GM12878 (cell line): ENCODE data around the gene RPL10. TPM values are rescaled to one million over a fixed set of nuclear protein-coding genes. Genes with fewer than 3 reads are reported as not detected.
A peak's percentile ranks its signal among the peaks of the same experiment; 100 is the strongest.

Source experiments
- ATF7 ChIP-seq: fragments of 450-650 bp; IDR thresholded peaks from 2 replicates; pipeline ENCODE4 v1.6.1; 2016; ENCODE audit warnings: low read depth, mild to moderate bottlenecking
- BHLHE40 ChIP-seq, 2 experiments: fragments of 450-650 bp in 1 of 2; IDR thresholded peaks; 2 replicates each; pipeline ENCODE4 v1.6.1; 2011 to 2017; ENCODE audit warnings: low read depth in 2 of 2, borderline replicate concordance in 1 of 2, improper control_type of control experiment in 1 of 2, low read length in 1 of 2, mild to moderate bottlenecking in 1 of 2
- CHD2 ChIP-seq: IDR thresholded peaks from 2 replicates; pipeline ENCODE4 v1.6.1; 2011; ENCODE audit warnings: low read depth, low read length, improper control_type of control experiment, borderline replicate concordance
- CREB1 ChIP-seq: IDR thresholded peaks from 2 replicates; pipeline ENCODE4 v1.6.1; 2012; ENCODE audit warnings: low read depth, mild to moderate bottlenecking, inconsistent platforms
- ETV6 ChIP-seq, 2 experiments: fragments of 450-650 bp in 1 of 2; IDR thresholded peaks in 1 of 2; conservative IDR thresholded peaks in 1 of 2; 2 replicates each; pipeline ENCODE4 v1.6.1; 2014; ENCODE audit warnings: antibody characterized with exemption in 1 of 2, borderline replicate concordance in 1 of 2, low read depth in 1 of 2, mild to moderate bottlenecking in 1 of 2, moderate library complexity in 1 of 2
- HCFC1 ChIP-seq: fragments of 150-350 bp; IDR thresholded peaks from 2 replicates; pipeline ENCODE4 v1.6.1; 2014; ENCODE audit warnings: low read length
- IKZF2 ChIP-seq, 2 experiments: fragments of 450-650 bp; IDR thresholded peaks; 2 replicates each; pipeline ENCODE4 v1.6.1; 2017; ENCODE audit warnings: mild to moderate bottlenecking in 2 of 2, moderate library complexity in 2 of 2
- MEF2A ChIP-seq: IDR thresholded peaks from 2 replicates; pipeline ENCODE4 v1.6.1; 2011; ENCODE audit warnings: low read depth, mild to moderate bottlenecking, low read length, moderate library complexity; ENCODE audit not compliant: insufficient read depth
- NBN ChIP-seq: fragments of 450-650 bp; IDR thresholded peaks from 2 replicates; pipeline ENCODE4 v1.6.1; 2016
- PAX5 ChIP-seq: IDR thresholded peaks from 2 replicates; pipeline ENCODE4 v1.6.1; 2011; ENCODE audit warnings: low read depth, low read length, borderline replicate concordance
- POLR2A ChIP-seq: IDR thresholded peaks from 2 replicates; pipeline ENCODE4 v1.6.1; 2011; ENCODE audit warnings: low read depth, mild to moderate bottlenecking, low read length
- POLR2AphosphoS2 ChIP-seq: IDR thresholded peaks from 2 replicates; pipeline ENCODE4 v1.6.1; 2011; ENCODE audit warnings: low read depth, mild to moderate bottlenecking, low read length, improper control_type of control experiment, moderate library complexity
- RB1 ChIP-seq: fragments of 450-650 bp; formaldehyde crosslinking; IDR thresholded peaks from 2 replicates; pipeline ENCODE4 v1.6.1; 2017; ENCODE audit warnings: mild to moderate bottlenecking, borderline replicate concordance
- SMARCA5 ChIP-seq: fragments of 450-650 bp; IDR thresholded peaks from 2 replicates; pipeline ENCODE4 v1.6.1; 2017; ENCODE audit warnings: mild to moderate bottlenecking
- STAT1 ChIP-seq: fragments of 450-650 bp; conservative IDR thresholded peaks from 2 replicates; pipeline ENCODE4 v1.6.1; 2014; ENCODE audit warnings: antibody characterized with exemption, mild to moderate bottlenecking
- WRNIP1 ChIP-seq: IDR thresholded peaks from 2 replicates; pipeline ENCODE4 v1.6.1; 2011; ENCODE audit warnings: low read depth, low read length, improper control_type of control experiment, borderline replicate concordance
- YY1 ChIP-seq: IDR thresholded peaks from 2 replicates; pipeline ENCODE4 v1.6.1; 2011; ENCODE audit warnings: low read depth, mild to moderate bottlenecking, low read length
- polyA plus RNA-seq, 11 experiments: library from polyadenylated mRNA; depleted of rRNA in 4 of 11; unstranded in 6 of 11; stranded (reverse) in 5 of 11; fragments of >200 nt; fragmentation: Nextera tagmentation in 4 of 11; fragmentation: Illumina TruSeq in 1 of 11; extraction: Ambion mirVana in 4 of 11; extraction: Trizol in 1 of 11; gene quantifications; 1 replicate in 1 of 11; 2 replicates in 10 of 11; pipeline versions ENCODE4 v1.2.1 to v1.2.3, GENCODE V29; 2011 to 2016; ENCODE audit warnings: inconsistent platforms in 2 of 11, missing spikeins in 2 of 11, low read depth in 1 of 11
- total RNA-seq, 4 experiments: library from RNA; depleted of rRNA in 3 of 4; stranded (reverse); fragments of >200 nt in 3 of 4; fragmentation: Illumina TruSeq in 1 of 4; extraction: Trizol in 1 of 4; gene quantifications; 2 replicates each; pipeline versions ENCODE4 v1.2.1 to v1.2.3, GENCODE V29; 2013 to 2021
- TF ChIP-seq, protein P1 (sequence below): IDR thresholded peaks from 2 replicates; pipeline ENCODE4 v1.6.1; 2011; ENCODE audit warnings: low read depth, mild to moderate bottlenecking, low read length, moderate library complexity, borderline replicate concordance; ENCODE audit errors: extremely low read depth
- TF ChIP-seq, protein P2 (sequence below): fragments of 450-650 bp; IDR thresholded peaks from 2 replicates; pipeline ENCODE4 v1.6.1; 2017; ENCODE audit warnings: mild to moderate bottlenecking, moderate library complexity
- TF ChIP-seq, protein P3 (sequence below): fragments of 450-650 bp; conservative IDR thresholded peaks from 2 replicates; pipeline ENCODE4 v1.6.1; 2017; ENCODE audit warnings: mild to moderate bottlenecking, moderate library complexity
- TF ChIP-seq, protein P4 (sequence below): fragments of 450-650 bp; IDR thresholded peaks from 2 replicates; pipeline ENCODE4 v1.6.1; 2014; ENCODE audit warnings: mild to moderate bottlenecking

RPL10 gene
- total and polyA plus RNA-seq, 10 of the 15 experiments (the other 5 are each of a cell fraction or from before 2014, with no cell fraction given), result 1,938 to 7,222 (median 4,494) TPM

DNA sequence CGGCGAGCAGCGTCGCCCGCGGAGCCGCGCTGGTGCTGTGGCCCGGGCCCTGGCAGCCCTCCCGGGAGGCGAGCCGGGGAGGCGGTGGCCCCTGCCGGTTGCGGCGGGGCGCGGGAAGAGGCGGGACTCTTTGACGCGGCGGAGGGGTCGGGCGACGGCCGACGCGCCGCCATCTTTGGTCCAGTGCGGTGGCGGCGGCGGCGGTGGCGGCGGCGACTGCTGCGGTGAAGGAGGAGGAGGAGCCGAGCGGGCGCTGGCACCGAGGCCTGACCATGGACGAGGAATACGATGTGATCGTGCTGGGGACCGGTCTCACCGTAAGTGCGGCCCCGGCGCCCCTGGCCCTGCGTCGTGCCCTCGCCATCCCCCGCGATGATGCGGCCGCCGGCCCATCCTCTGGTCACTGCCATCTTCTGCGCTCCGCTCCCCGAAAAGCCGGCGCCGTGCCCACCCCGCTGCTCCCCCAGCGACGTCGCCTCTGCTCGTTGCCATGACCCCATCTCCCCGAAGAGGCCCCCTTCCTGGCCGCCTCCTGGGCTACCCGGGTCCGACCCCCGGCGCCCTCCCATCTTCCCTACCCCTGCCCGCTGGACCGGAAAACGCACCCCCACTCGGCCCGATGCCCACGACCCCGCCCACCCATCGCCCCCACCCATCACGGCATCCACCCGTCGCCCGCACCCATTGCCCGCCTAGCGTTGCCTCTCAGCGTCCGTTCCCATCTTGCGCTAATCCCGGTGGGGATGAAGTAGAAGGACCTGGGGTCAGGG, 39.0 kb downstream of the RPL10 start, which contains the start of gene GDI1 (continued):
- TF ChIP-seq HCFC1 (no peak), STAT1 (no peak), YY1 (peak; percentile 94), POLR2AphosphoS2 (no peak), ATF7 (no peak), POLR2A (peak; percentile 69), WRNIP1 (no peak), SMARCA5 (no peak), NBN (no peak), BHLHE40 (IDR thresholded peaks at IDR 0.05; ENCODE audit: borderline replicate concordance in 1 of 2, low read depth in 2 of 2, low read length in 1 of 2) (peak in 1 of 2 experiments; percentile 63; a peak in 2 of 4 replicates), ETV6 (conservative IDR thresholded peaks at IDR 0.05 in 1 of 2, IDR thresholded peaks at IDR 0.05 in 1 of 2; ENCODE audit: borderline replicate concordance in 1 of 2, low read depth in 1 of 2) (no peak), CREB1 (0 out of 2 replicates have a peak, but pooled peaks have one; percentile 7), IKZF2 (IDR thresholded peaks at IDR 0.05) (no peak), CHD2 (peak; percentile 73; the same call in 1 of the 2 replicates), PAX5 (no peak), MEF2A (no peak), RB1 (peak; percentile 54; the same call in 1 of the 2 replicates)
- TF ChIP-seq, protein P1, sequence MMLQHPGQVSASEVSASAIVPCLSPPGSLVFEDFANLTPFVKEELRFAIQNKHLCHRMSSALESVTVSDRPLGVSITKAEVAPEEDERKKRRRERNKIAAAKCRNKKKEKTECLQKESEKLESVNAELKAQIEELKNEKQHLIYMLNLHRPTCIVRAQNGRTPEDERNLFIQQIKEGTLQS, result no peak
- TF ChIP-seq, protein P2, sequence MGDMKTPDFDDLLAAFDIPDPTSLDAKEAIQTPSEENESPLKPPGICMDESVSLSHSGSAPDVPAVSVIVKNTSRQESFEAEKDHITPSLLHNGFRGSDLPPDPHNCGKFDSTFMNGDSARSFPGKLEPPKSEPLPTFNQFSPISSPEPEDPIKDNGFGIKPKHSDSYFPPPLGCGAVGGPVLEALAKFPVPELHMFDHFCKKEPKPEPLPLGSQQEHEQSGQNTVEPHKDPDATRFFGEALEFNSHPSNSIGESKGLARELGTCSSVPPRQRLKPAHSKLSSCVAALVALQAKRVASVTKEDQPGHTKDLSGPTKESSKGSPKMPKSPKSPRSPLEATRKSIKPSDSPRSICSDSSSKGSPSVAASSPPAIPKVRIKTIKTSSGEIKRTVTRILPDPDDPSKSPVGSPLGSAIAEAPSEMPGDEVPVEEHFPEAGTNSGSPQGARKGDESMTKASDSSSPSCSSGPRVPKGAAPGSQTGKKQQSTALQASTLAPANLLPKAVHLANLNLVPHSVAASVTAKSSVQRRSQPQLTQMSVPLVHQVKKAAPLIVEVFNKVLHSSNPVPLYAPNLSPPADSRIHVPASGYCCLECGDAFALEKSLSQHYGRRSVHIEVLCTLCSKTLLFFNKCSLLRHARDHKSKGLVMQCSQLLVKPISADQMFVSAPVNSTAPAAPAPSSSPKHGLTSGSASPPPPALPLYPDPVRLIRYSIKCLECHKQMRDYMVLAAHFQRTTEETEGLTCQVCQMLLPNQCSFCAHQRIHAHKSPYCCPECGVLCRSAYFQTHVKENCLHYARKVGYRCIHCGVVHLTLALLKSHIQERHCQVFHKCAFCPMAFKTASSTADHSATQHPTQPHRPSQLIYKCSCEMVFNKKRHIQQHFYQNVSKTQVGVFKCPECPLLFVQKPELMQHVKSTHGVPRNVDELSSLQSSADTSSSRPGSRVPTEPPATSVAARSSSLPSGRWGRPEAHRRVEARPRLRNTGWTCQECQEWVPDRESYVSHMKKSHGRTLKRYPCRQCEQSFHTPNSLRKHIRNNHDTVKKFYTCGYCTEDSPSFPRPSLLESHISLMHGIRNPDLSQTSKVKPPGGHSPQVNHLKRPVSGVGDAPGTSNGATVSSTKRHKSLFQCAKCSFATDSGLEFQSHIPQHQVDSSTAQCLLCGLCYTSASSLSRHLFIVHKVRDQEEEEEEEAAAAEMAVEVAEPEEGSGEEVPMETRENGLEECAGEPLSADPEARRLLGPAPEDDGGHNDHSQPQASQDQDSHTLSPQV, result 0 out of 2 replicates have a peak, but pooled peaks have one; percentile 21
- TF ChIP-seq, protein P3, sequence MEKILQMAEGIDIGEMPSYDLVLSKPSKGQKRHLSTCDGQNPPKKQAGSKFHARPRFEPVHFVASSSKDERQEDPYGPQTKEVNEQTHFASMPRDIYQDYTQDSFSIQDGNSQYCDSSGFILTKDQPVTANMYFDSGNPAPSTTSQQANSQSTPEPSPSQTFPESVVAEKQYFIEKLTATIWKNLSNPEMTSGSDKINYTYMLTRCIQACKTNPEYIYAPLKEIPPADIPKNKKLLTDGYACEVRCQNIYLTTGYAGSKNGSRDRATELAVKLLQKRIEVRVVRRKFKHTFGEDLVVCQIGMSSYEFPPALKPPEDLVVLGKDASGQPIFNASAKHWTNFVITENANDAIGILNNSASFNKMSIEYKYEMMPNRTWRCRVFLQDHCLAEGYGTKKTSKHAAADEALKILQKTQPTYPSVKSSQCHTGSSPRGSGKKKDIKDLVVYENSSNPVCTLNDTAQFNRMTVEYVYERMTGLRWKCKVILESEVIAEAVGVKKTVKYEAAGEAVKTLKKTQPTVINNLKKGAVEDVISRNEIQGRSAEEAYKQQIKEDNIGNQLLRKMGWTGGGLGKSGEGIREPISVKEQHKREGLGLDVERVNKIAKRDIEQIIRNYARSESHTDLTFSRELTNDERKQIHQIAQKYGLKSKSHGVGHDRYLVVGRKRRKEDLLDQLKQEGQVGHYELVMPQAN, result 0 out of 2 replicates have a peak, but pooled peaks have one; percentile 40
- TF ChIP-seq, protein P4, sequence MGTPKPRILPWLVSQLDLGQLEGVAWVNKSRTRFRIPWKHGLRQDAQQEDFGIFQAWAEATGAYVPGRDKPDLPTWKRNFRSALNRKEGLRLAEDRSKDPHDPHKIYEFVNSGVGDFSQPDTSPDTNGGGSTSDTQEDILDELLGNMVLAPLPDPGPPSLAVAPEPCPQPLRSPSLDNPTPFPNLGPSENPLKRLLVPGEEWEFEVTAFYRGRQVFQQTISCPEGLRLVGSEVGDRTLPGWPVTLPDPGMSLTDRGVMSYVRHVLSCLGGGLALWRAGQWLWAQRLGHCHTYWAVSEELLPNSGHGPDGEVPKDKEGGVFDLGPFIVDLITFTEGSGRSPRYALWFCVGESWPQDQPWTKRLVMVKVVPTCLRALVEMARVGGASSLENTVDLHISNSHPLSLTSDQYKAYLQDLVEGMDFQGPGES, result no peak
